DOHH2 (cell line): ENCODE data around the gene ODAD3.

Source experiments
- EZH2phosphoT487 ChIP-seq: fragments of 200-600 bp; sonication (generic); IDR thresholded peaks from 2 replicates; pipeline ENCODE4 v1.6.1; 2017; ENCODE audit warnings: borderline replicate concordance, mild to moderate bottlenecking, antibody characterized with exemption, low read length, moderate library complexity, mixed read lengths
- TF ChIP-seq, protein P1 (sequence below): fragments of 200-600 bp; sonication (generic); IDR thresholded peaks from one replicate; pipeline ENCODE4 v1.5.1; 2014; ENCODE audit warnings: antibody characterized with exemption, mild to moderate bottlenecking, low read depth, low read length; ENCODE audit not compliant: poor library complexity, severe bottlenecking

DNA sequence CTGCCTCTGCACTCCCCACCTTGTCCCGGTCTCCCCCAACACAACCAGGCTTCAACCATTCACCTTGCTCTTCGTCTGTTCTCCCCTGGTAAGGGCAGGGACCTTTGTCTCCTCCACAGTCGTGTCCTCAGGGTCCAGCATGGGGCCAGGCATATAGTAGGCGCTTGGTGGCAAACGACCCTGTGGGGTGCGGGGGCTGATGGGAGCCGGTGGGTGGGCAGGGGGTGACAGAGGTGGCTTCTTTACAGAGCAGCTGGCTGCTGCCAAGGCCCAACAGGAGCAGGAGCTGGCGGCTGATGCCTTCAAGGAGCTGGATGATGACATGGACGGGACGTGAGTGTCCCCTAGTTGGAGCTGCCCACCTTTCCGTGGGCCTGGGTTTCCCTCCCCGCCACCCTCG, 10.2 kb upstream of the ODAD3 start:
- TF ChIP-seq, protein P1, sequence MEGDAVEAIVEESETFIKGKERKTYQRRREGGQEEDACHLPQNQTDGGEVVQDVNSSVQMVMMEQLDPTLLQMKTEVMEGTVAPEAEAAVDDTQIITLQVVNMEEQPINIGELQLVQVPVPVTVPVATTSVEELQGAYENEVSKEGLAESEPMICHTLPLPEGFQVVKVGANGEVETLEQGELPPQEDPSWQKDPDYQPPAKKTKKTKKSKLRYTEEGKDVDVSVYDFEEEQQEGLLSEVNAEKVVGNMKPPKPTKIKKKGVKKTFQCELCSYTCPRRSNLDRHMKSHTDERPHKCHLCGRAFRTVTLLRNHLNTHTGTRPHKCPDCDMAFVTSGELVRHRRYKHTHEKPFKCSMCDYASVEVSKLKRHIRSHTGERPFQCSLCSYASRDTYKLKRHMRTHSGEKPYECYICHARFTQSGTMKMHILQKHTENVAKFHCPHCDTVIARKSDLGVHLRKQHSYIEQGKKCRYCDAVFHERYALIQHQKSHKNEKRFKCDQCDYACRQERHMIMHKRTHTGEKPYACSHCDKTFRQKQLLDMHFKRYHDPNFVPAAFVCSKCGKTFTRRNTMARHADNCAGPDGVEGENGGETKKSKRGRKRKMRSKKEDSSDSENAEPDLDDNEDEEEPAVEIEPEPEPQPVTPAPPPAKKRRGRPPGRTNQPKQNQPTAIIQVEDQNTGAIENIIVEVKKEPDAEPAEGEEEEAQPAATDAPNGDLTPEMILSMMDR: no peak
- no peak for TF ChIP-seq EZH2phosphoT487
